ENCODE data around the gene ARHGAP26. TPM values are rescaled to one million over a fixed set of nuclear protein-coding genes. Genes with fewer than 3 reads are reported as not detected.

Gene ARHGAP26
- total RNA-seq, 1 experiment from 2014 or later: 65.5 TPM

DNA sequence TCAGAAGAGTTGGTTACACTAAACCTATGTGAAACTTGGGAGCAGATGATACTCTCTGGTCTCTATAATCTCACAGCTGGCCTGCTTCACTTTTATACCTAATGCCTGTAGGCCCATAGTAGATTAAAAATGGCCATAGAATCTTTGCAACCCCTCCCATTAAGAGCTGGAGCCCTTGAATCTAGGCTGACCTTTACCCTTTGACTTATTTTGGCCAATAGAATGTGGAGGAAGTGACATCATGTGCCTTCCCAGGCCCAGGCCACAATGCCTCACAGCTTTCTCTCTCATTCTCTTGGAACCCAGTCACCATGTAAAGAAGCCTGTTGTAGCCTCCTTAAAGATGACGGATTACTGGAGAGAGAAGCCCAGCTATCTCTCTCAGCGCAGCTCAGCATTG, 382.3 kb downstream of the ARHGAP26 start:
- BruUV-seq (replicated peaks): no TSS peak
- no peaks in the 10 kb centered on the region for H3K36me3 ChIP-seq (ENCODE audit: control insufficient read depth, insufficient read depth, low read length)
- H3K4me1 ChIP-seq (ENCODE audit: control insufficient read depth, insufficient read depth, low read length): 0 out of 2 replicates have a peak, but pooled peaks cover 2% of the 10 kb centered on the region
- H3K27ac ChIP-seq (ENCODE audit: low read length): no peak overlapping the region
- no peak for ATAC-seq
- intact Hi-C loops (cut with micrococcal nuclease; ENCODE audit: unreplicated experiment): no loop called here
- H3K27me3 ChIP-seq (ENCODE audit: control insufficient read depth, insufficient read depth, low read length): no peaks in the 10 kb centered on the region
- no peak for TF ChIP-seq SIN3A (IDR thresholded peaks at IDR 0.05; ENCODE audit: borderline replicate concordance, insufficient read depth, low read depth, low read length)
- no peak for TF ChIP-seq POLR2AphosphoS5 (IDR thresholded peaks at IDR 0.05; ENCODE audit: low read depth, low read length)
- TF ChIP-seq, protein P1, sequence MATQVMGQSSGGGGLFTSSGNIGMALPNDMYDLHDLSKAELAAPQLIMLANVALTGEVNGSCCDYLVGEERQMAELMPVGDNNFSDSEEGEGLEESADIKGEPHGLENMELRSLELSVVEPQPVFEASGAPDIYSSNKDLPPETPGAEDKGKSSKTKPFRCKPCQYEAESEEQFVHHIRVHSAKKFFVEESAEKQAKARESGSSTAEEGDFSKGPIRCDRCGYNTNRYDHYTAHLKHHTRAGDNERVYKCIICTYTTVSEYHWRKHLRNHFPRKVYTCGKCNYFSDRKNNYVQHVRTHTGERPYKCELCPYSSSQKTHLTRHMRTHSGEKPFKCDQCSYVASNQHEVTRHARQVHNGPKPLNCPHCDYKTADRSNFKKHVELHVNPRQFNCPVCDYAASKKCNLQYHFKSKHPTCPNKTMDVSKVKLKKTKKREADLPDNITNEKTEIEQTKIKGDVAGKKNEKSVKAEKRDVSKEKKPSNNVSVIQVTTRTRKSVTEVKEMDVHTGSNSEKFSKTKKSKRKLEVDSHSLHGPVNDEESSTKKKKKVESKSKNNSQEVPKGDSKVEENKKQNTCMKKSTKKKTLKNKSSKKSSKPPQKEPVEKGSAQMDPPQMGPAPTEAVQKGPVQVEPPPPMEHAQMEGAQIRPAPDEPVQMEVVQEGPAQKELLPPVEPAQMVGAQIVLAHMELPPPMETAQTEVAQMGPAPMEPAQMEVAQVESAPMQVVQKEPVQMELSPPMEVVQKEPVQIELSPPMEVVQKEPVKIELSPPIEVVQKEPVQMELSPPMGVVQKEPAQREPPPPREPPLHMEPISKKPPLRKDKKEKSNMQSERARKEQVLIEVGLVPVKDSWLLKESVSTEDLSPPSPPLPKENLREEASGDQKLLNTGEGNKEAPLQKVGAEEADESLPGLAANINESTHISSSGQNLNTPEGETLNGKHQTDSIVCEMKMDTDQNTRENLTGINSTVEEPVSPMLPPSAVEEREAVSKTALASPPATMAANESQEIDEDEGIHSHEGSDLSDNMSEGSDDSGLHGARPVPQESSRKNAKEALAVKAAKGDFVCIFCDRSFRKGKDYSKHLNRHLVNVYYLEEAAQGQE (IDR thresholded peaks at IDR 0.05; ENCODE audit: insufficient read depth in 1 of 2, low read depth in 2 of 2, low read length in 1 of 2): no peak
- TF ChIP-seq TCF7L2 (IDR thresholded peaks at IDR 0.05; ENCODE audit: low read depth, low read length): no peak
- TF ChIP-seq, protein P2, sequence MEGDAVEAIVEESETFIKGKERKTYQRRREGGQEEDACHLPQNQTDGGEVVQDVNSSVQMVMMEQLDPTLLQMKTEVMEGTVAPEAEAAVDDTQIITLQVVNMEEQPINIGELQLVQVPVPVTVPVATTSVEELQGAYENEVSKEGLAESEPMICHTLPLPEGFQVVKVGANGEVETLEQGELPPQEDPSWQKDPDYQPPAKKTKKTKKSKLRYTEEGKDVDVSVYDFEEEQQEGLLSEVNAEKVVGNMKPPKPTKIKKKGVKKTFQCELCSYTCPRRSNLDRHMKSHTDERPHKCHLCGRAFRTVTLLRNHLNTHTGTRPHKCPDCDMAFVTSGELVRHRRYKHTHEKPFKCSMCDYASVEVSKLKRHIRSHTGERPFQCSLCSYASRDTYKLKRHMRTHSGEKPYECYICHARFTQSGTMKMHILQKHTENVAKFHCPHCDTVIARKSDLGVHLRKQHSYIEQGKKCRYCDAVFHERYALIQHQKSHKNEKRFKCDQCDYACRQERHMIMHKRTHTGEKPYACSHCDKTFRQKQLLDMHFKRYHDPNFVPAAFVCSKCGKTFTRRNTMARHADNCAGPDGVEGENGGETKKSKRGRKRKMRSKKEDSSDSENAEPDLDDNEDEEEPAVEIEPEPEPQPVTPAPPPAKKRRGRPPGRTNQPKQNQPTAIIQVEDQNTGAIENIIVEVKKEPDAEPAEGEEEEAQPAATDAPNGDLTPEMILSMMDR (IDR thresholded peaks at IDR 0.05): no peak
- in situ Hi-C loops (cut with HindIII; ENCODE audit: low pct_unique_long_range_greater_than_20kb, low sequenced_read_pairs): no loop called here
- H3K4me3 ChIP-seq (ENCODE audit: low read depth in 2 of 2, low read length in 2 of 2): no peak overlapping the region
- H3K9me3 ChIP-seq (ENCODE audit: control insufficient read depth, insufficient read depth, low read depth, low read length): no peaks in the 10 kb centered on the region
- ChIA-PET POLR2A (no interaction called here), CTCF (no interaction called here)
- DNase-seq (ENCODE audit: low read depth, low spot score): no peak

DNA sequence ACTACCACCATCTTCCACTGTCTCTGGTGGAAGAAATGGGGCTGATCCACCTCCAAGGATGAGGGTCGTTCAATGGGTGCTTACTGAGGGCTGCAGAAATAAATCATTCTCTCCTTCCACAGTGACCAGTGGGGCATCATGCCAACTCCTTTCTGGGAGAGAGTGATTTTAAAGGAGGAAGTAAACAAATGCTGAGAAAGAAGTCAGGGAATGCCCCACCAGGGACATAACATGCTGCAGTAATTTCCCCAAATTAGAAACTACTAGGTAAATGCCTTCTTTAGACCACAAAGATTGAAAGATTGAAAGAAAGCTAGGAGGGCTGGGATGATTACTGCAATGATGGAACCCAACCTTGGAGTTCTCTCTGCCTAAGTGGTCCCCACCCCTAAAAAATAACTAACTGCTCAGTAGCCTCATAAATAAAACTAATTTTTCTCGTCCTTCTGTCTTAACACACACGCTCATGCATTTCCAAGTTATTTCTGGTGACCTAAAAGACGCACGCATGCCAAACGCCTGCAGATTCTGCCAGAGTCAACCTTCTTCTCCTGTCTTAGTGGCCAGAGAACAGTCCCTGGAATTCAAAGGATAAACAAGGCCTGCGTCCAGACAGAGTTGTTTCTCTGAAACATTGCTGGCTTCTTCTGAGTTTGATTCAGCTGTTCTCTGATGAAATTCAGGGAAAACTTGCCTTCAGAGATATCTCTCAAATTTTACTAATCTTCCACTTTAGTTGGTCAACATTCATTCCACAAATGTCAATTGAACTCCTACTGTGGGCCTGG, 383.3 kb downstream of the ARHGAP26 start:
- Histone ChIP-seq H3K27me3 (ENCODE audit: control insufficient read depth, insufficient read depth, low read length) (no peaks in the 10 kb centered on the region), H3K36me3 (ENCODE audit: control insufficient read depth, insufficient read depth, low read length) (no peaks in the 10 kb centered on the region), H3K4me3 (ENCODE audit: low read depth in 2 of 2, low read length in 2 of 2) (no peak overlapping the region), H3K27ac (ENCODE audit: low read length) (no peak overlapping the region), H3K4me1 (ENCODE audit: control insufficient read depth, insufficient read depth, low read length) (0 out of 2 replicates have a peak, but pooled peaks cover 2% of the 10 kb centered on the region), H3K9me3 (ENCODE audit: control insufficient read depth, insufficient read depth, low read depth, low read length) (no peaks in the 10 kb centered on the region)
- no peak for ATAC-seq
- intact Hi-C loops (cut with micrococcal nuclease; ENCODE audit: unreplicated experiment) (no loop called here), in situ Hi-C loops (cut with HindIII; ENCODE audit: low pct_unique_long_range_greater_than_20kb, low sequenced_read_pairs) (no loop called here)
- CTCF ChIA-PET: no interaction called here
- BruUV-seq (replicated peaks): no TSS peak
- POLR2A ChIA-PET: interaction anchor here (0.6 kb wide), 1 partner anchor 118 kb away, joined by 7 read pairs; no protein-coding TSS in a partner anchor
- TF ChIP-seq, protein P1 (IDR thresholded peaks at IDR 0.05; ENCODE audit: insufficient read depth in 1 of 2, low read depth in 2 of 2, low read length in 1 of 2): no peak
- TF ChIP-seq TCF7L2 (IDR thresholded peaks at IDR 0.05; ENCODE audit: low read depth, low read length) (no peak), POLR2AphosphoS5 (IDR thresholded peaks at IDR 0.05; ENCODE audit: low read depth, low read length) (no peak), SIN3A (IDR thresholded peaks at IDR 0.05; ENCODE audit: borderline replicate concordance, insufficient read depth, low read depth, low read length) (no peak)
- TF ChIP-seq, protein P2 (IDR thresholded peaks at IDR 0.05): no peak
- DNase-seq (ENCODE audit: low read depth, low spot score): no peak
